Glutamatergic neuron (in vitro differentiated cells): ENCODE measurements around the gene USP47. TPM values are rescaled to one million over a fixed set of nuclear protein-coding genes. Genes with fewer than 3 reads are reported as not detected.
"Not testable (repeated sequence)": the region's sequence is repeated elsewhere in the genome, so short reads cannot be mapped to it uniquely, and the experiment has no call there.

ENCODE experiments used
- DNase-seq: peaks from one replicate; pipeline ENCODE4 v3.0.0; 2022
- H3K27ac Mint-ChIP-seq: one replicate; pipeline ENCODE4 v1.8.0; 2020; ENCODE audit warnings: mild to moderate bottlenecking, mixed read lengths, inconsistent platforms; ENCODE audit not compliant: unreplicated experiment
- H3K27me3 Mint-ChIP-seq: one replicate; pipeline ENCODE4 v1.8.0; 2020; ENCODE audit warnings: mild to moderate bottlenecking, moderate library complexity, mixed read lengths, inconsistent platforms; ENCODE audit not compliant: unreplicated experiment
- H3K36me3 Mint-ChIP-seq: one replicate; pipeline ENCODE4 v1.8.0; 2020; ENCODE audit warnings: mild to moderate bottlenecking, mixed read lengths, inconsistent platforms; ENCODE audit not compliant: unreplicated experiment
- H3K4me1 Mint-ChIP-seq: one replicate; pipeline ENCODE4 v1.8.0; 2020; ENCODE audit warnings: mild to moderate bottlenecking, low read depth, mixed read lengths, inconsistent platforms; ENCODE audit not compliant: unreplicated experiment
- H3K4me3 Mint-ChIP-seq: one replicate; pipeline ENCODE4 v1.8.0; 2020; ENCODE audit warnings: mild to moderate bottlenecking, mixed read lengths, inconsistent platforms; ENCODE audit not compliant: unreplicated experiment
- H3K9me3 Mint-ChIP-seq: one replicate; pipeline ENCODE4 v1.8.0; 2020; ENCODE audit warnings: mild to moderate bottlenecking, moderate library complexity, mixed read lengths, inconsistent platforms; ENCODE audit not compliant: unreplicated experiment
- total RNA-seq: library from RNA; stranded (reverse); fragmentation: NEBNext Ultra II Directional; extraction: Animal tissue kit (Norgen Biotek cat#: 25700); gene quantifications from one replicate; pipeline ENCODE4 v1.2.1, GENCODE V29; 2021; ENCODE audit not compliant: unreplicated experiment
- TF ChIP-seq, protein P1 (sequence below): fragments of 200-600 bp; sonication (generic); IDR thresholded peaks from one replicate; pipeline ENCODE4 v1.5.0; 2021; ENCODE audit not compliant: partially characterized antibody, unreplicated experiment

Gene USP47
- total RNA-seq, 1 donor from 2014 or later: 63.4 TPM

DNA sequence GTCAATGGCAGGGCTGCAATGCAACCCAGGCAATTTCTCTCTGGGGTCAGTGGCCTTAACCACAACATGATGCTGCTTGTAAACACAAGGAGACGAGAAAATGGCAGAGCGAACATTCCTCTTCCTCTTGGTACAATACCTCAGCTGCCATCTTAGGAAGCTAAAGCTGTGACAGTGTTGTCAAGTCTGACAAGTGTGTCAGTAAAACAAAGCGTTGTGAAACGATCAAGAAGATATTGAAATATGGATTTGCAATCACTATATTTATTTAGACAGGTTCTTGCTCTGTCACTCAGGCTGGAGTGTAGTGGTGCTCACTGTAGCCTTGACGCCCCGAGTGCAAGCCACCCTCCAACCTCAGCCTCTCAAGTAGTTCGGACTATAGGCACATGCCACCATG, 14.5 kb upstream of the USP47 start:
- Mint-ChIP-seq H3K9me3 (peaks cover 5% of the 10 kb centered on the region), H3K4me1 (no peaks in the 10 kb centered on the region), H3K27me3 (peaks cover 2% of the 10 kb centered on the region), H3K4me3 (no peak overlapping the region), H3K27ac (no peak overlapping the region), H3K36me3 (peaks cover 14% of the 10 kb centered on the region)
- no peak for DNase-seq
- TF ChIP-seq, protein P1, sequence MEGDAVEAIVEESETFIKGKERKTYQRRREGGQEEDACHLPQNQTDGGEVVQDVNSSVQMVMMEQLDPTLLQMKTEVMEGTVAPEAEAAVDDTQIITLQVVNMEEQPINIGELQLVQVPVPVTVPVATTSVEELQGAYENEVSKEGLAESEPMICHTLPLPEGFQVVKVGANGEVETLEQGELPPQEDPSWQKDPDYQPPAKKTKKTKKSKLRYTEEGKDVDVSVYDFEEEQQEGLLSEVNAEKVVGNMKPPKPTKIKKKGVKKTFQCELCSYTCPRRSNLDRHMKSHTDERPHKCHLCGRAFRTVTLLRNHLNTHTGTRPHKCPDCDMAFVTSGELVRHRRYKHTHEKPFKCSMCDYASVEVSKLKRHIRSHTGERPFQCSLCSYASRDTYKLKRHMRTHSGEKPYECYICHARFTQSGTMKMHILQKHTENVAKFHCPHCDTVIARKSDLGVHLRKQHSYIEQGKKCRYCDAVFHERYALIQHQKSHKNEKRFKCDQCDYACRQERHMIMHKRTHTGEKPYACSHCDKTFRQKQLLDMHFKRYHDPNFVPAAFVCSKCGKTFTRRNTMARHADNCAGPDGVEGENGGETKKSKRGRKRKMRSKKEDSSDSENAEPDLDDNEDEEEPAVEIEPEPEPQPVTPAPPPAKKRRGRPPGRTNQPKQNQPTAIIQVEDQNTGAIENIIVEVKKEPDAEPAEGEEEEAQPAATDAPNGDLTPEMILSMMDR: no peak

DNA sequence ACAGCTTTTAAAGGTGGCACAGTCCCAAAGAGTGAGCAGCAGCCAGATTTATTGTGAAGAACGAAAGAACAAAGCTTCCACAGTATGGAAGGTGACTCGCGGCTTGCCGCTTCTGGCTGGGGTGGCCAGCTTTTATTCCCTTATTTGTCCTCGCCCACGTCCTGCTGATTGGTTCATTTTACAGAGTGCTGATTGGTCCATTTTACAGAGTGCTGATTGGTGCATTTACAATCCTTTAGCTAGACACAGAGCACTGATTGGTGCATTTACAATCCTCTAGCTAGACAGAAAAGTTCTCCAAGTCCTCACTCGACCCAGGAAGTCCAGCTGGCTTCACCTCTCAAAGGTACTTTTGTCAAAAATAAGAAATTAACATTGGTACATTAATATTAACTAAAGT, 10.4 kb upstream of the USP47 start:
- H3K9me3 Mint-ChIP-seq, H3K27me3 Mint-ChIP-seq, H3K27ac Mint-ChIP-seq, H3K4me1 Mint-ChIP-seq, H3K36me3 Mint-ChIP-seq, H3K4me3 Mint-ChIP-seq, DNase-seq: not testable (repeated sequence)

DNA sequence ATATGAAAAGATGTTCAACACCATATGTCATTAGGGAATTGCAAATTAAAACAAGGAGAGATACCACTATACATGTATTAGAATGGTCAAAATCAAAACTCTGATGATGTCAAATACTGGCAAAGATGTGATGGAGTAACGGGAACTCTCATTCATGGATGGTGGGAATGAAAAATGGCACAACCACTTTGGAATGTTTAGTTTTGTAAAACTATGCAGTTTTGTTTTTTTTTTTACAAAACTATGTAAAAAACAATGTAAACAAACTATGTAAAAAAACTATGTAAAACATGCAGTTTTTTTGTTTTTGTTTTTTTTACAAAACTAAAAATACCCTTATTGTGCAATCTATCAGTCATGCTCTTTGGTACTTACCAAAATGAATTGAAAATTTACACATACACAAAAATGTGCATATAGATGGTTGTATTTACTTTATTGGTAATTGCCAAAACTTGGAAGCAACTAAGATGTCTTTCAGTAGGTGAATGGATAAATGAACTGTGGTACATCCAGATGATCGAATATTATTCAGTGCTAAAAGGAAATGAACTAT, 5.0 kb upstream of the USP47 start:
- H3K4me1 Mint-ChIP-seq: no peaks in the 10 kb centered on the region
- peaks cover 2% of the 10 kb centered on the region for H3K27me3 Mint-ChIP-seq
- DNase-seq: no peak
- H3K36me3 Mint-ChIP-seq: no peaks in the 10 kb centered on the region
- H3K9me3 Mint-ChIP-seq: peaks cover 3% of the 10 kb centered on the region
- TF ChIP-seq, protein P1: no peak
- no peak overlapping the region for H3K27ac Mint-ChIP-seq
- H3K4me3 Mint-ChIP-seq: no peak overlapping the region

DNA sequence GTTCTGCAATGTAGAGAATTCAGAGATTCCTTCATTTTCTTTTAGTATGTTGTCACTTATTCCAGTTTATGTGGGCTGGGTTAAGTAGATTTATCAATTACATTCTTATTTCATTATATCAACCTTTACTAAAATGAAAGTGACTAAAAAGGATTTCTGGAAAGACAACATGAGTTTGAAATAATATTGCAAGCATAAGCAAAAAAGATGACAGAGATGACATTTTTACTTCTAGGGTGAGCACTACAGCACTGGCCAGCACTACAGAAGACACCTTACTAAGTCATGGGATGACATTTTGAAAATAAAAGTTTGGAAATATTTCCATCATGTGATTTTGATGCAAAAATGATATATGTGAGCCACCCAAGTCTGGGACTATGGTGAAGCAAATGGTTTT, 2.1 kb upstream of the USP47 start:
- H3K27ac Mint-ChIP-seq: no peak overlapping the region
- no peaks in the 10 kb centered on the region for H3K36me3 Mint-ChIP-seq
- H3K9me3 Mint-ChIP-seq: peaks cover 3% of the 10 kb centered on the region
- TF ChIP-seq, protein P1: no peak
- peaks cover 2% of the 10 kb centered on the region for H3K4me1 Mint-ChIP-seq
- DNase-seq: no peak
- H3K27me3 Mint-ChIP-seq: peaks cover 2% of the 10 kb centered on the region
- no peak overlapping the region for H3K4me3 Mint-ChIP-seq

DNA sequence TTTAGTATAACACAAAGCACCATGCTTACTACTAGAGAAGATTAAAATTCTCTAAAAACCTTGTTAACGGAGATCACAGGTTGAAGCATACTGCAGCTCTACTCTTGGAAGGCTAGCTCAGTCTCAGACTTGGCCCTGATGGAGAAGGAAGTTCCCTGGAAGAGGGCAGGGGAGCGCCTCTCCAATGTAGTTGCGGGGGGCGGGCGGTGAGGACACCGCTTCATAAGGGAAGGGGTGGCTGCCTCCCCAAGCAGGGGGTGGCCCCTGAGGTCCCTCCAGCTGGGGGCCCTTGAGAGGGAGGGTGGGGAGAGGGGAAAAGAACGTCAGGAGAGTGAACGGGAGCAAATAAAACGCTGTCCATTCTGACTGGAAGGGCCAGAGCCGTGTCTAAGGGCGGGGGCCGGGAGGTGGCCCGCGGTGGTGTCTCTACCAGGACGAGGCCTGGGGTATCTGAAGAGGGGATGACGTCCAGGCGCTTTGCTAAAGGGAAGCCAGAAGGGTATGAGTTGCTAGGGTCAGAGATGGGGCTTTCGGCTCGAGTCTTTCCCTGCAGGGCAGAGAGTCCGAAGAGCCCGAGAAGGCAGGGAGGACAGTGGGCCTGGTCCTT, 553 bp upstream of the USP47 start:
- DNase-seq: no peak
- H3K27me3 Mint-ChIP-seq: peaks cover 2% of the 10 kb centered on the region
- H3K36me3 Mint-ChIP-seq: no peaks in the 10 kb centered on the region
- H3K9me3 Mint-ChIP-seq: peaks cover 3% of the 10 kb centered on the region
- peaks cover 16% of the 10 kb centered on the region for H3K4me1 Mint-ChIP-seq
- TF ChIP-seq, protein P1: no peak
- no peak overlapping the region for H3K27ac Mint-ChIP-seq
- H3K4me3 Mint-ChIP-seq: no peak overlapping the region
